Measurements from ENCODE around the gene SOX9. TPM values are rescaled to one million over a fixed set of nuclear protein-coding genes. Genes with fewer than 3 reads are reported as not detected.
A peak's percentile ranks its signal among the peaks of the same experiment; 100 is the strongest.

The SOX9 gene
- total and polyA plus RNA-seq, 2 of the 8 experiments (the other 6 are each of a cell fraction or from before 2014, with no cell fraction given): 1.9 to 4.9 TPM

DNA sequence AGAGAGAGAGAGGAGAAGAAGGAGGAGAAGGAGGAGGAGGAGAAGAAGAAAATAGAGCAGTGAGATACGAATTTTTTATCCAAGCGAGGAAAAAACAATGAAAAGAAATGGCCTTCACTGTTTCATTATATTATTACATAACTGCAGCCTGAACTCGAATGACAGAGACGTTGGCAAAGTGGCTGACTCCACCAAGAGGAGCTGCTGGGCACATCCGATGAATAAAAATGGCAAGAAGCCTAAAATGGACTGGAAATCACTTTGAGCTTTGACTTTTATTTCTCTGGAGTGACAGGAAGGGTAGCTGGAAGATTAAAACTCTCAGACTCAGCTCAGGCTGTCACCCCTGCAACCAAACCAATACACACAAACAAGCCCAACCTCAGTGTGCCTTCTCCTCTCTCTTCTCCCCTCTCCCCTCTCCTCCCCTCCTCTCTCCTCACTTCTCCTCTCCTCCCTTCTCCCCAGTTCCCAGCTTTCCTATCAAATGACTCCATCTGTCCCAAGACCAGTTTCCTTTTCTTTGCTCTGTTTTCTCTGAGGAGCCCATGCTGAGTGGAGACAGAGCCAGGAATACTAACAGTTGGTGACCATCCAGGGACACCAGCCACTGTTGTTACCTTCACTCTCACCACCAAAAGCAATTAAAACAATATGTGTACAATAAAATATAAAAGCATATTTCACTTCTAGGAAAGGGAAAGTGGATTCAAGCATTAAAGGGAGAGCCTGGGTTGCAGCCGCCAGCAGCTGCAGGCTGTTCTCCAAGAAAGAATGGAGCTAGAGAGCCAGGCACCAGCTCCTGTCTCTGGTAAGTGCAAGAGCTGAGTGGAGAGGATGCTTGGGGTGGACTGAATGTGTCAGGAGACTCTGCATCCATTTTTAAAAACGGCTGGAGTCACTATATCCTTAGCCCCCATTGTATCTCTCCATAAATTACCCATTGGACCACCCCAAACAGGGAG is 51.2 kb downstream of the SOX9 start:
- Histone ChIP-seq H2AFZ (ENCODE audit: low read length) (0 out of 2 replicates have a peak overlapping the region, but pooled peaks have one; percentile 39), H3K4me2 (ENCODE audit: insufficient read depth in 1 of 2, low read depth in 2 of 2, low read length in 2 of 2) (no peak overlapping the region)
- FAIRE-seq: no peak
- TF ChIP-seq EZH2 (IDR thresholded peaks at IDR 0.05; ENCODE audit: low read depth, low read length, severe bottlenecking): no peak
- no peak for TF ChIP-seq TEAD4 (IDR thresholded peaks at IDR 0.05; ENCODE audit: low read depth, low read length)
- TF ChIP-seq CHD2 (IDR thresholded peaks at IDR 0.05; ENCODE audit: low read length): no peak
- TF ChIP-seq KDM4A (IDR thresholded peaks at IDR 0.05; ENCODE audit: low read depth, low read length, severe bottlenecking): no peak
- no peak for TF ChIP-seq SRF (IDR thresholded peaks at IDR 0.05; ENCODE audit: low read depth, low read length)
- TF ChIP-seq KDM5A (IDR thresholded peaks at IDR 0.05; ENCODE audit: low read length): no peak
- no peak for TF ChIP-seq HDAC2 (IDR thresholded peaks at IDR 0.05; ENCODE audit: borderline replicate concordance in 1 of 2, low read depth in 2 of 2, low read length in 2 of 2)
- TF ChIP-seq POLR2A (IDR thresholded peaks at IDR 0.05; ENCODE audit: control extremely low read depth in 1 of 2, low read depth in 2 of 2, low read length in 2 of 2): no peak
- TF ChIP-seq ASH2L (IDR thresholded peaks at IDR 0.05; ENCODE audit: low read length): no peak
- TF ChIP-seq TBP (IDR thresholded peaks at IDR 0.05; ENCODE audit: low read depth, low read length): no peak

More for the DNA sequence above, 51.2 kb downstream of the SOX9 start:
- no peaks in the 10 kb centered on the region for H3K36me3 ChIP-seq (ENCODE audit: control insufficient read depth in 2 of 4, insufficient read depth in 4 of 4, low read length in 3 of 4)
- H4K5ac ChIP-seq (ENCODE audit: insufficient read length, low read depth, low read length): no peak overlapping the region
- no peak overlapping the region for H3K27ac ChIP-seq (ENCODE audit: low read depth, low read length)
- H3K27me3 ChIP-seq (replicated peaks in 1 of 4; ENCODE audit: control insufficient read depth in 3 of 4, extremely low read depth in 1 of 4, insufficient read depth in 3 of 4, low read length in 3 of 4): no peaks in the 10 kb centered on the region
- no peak overlapping the region for H3K23ac ChIP-seq (ENCODE audit: insufficient read length)
- no peak for DNase-seq (ENCODE audit: low read depth in 1 of 2, low spot score in 2 of 2)
- no peak overlapping the region for H3K9ac ChIP-seq (replicated peaks in 1 of 4; ENCODE audit: extremely low read depth in 1 of 4, low read depth in 3 of 4, low read length in 3 of 4)
- H3K4ac ChIP-seq (replicated peaks; ENCODE audit: insufficient read length, low read depth, low read length): no peak overlapping the region
- peaks cover 2 to 16% (median 8%) of the 10 kb centered on the region in 4 experiments for H3K4me1 ChIP-seq (replicated peaks in 1 of 4; ENCODE audit: control insufficient read depth in 3 of 4, insufficient read depth in 4 of 4, low read length in 3 of 4)
- ChIA-PET CTCF (ENCODE audit: partially characterized antibody) (interaction anchor here (0.7 to 1.0 kb wide), 3 partner anchors 29 to 689 kb away, joined by 3 read pairs; no protein-coding TSS in a partner anchor), POLR2A (ENCODE audit: partially characterized antibody) (interaction anchor here (1.5 kb wide), 1 partner anchor 10 kb away, joined by 4 read pairs; no protein-coding TSS in a partner anchor)
- H3K14ac ChIP-seq (ENCODE audit: insufficient read length): no peak overlapping the region
- no peaks in the 10 kb centered on the region for H3K9me3 ChIP-seq (ENCODE audit: insufficient read depth in 2 of 2, low read depth in 1 of 2, low read length in 1 of 2)
- no peak overlapping the region for H3K4me3 ChIP-seq (ENCODE audit: extremely low read depth in 1 of 4, insufficient read depth in 2 of 4, low read depth in 3 of 4, low read length in 4 of 4)
- H3K23me2 ChIP-seq (ENCODE audit: low read depth, low read length): no peaks in the 10 kb centered on the region
- H2BK15ac ChIP-seq (ENCODE audit: low read length): no peak overlapping the region
- no peaks in the 10 kb centered on the region for H3K79me1 ChIP-seq (ENCODE audit: low read depth, low read length)
- no peak overlapping the region for H4K91ac ChIP-seq (replicated peaks; ENCODE audit: insufficient read length, low read length)
- no peak overlapping the region for H2BK5ac ChIP-seq (ENCODE audit: low read depth, low read length)
- no peak overlapping the region for H4K8ac ChIP-seq (ENCODE audit: extremely low read depth, insufficient read depth, low read length)
- no peak overlapping the region for H2BK12ac ChIP-seq (ENCODE audit: low read depth, low read length)
- H3K79me2 ChIP-seq (ENCODE audit: control insufficient read depth in 1 of 2, insufficient read depth in 2 of 2, low read length in 2 of 2): no peaks in the 10 kb centered on the region
- H3K56ac ChIP-seq (replicated peaks; ENCODE audit: insufficient read length, low read depth, low read length): no peak overlapping the region
- no peaks in the 10 kb centered on the region for H4K20me1 ChIP-seq (replicated peaks in 1 of 2; ENCODE audit: control insufficient read depth in 1 of 2, insufficient read depth in 2 of 2, low read length in 2 of 2)
- H2BK120ac ChIP-seq (replicated peaks; ENCODE audit: low read depth, low read length): no peak overlapping the region
- no peak overlapping the region for H3K18ac ChIP-seq (ENCODE audit: extremely low read depth, low read length)
- H2BK20ac ChIP-seq (ENCODE audit: low read length): peak overlapping the region; percentile 82; the same call in 1 of the 2 replicates
- no peak overlapping the region for H2AK5ac ChIP-seq (ENCODE audit: low read depth, low read length)
- 76% methylated on average over 7 of the region's 7 CpGs; no CpG with 5 or more reads in 1 of the 2 experiments for WGBS, 2 experiments (ENCODE audit: extremely low coverage in 1 of 2, insufficient coverage in 1 of 2, insufficient read length in 1 of 2, insufficient replicate concordance in 2 of 2, low coverage in 1 of 2, low lambda C conversion rate in 2 of 2, missing lambda C conversion rate in 1 of 2)
